ENCODE data around the gene TEX44. TPM values are rescaled to one million over a fixed set of nuclear protein-coding genes. Genes with fewer than 3 reads are reported as not detected.

The TEX44 gene
- total and polyA plus RNA-seq, 9 of the 15 experiments (the other 6 are each of a cell fraction or from before 2014, with no cell fraction given), result not detected

- ATAC-seq (no peak), DNase-seq (ENCODE audit: extremely low read depth in 1 of 4, low spot score in 3 of 4) (no peak), FAIRE-seq (no peak)
- peaks cover 0 to 4% of the 10 kb centered on the region in 2 experiments; a peak in 2 of 5 replicates for H3K27me3 ChIP-seq (ENCODE audit: control insufficient read depth in 2 of 2, insufficient read depth in 2 of 2, low read length in 2 of 2)
- no peak for TF ChIP-seq E2F4 (CRISPR knock-in tag; IDR thresholded peaks at IDR 0.05; ENCODE audit: low read depth)
- no peak for TF ChIP-seq ZBTB17 (CRISPR knock-in tag; IDR thresholded peaks at IDR 0.05)
- TF ChIP-seq RCOR1 (IDR thresholded peaks at IDR 0.05; ENCODE audit: borderline replicate concordance in 1 of 2, low read depth in 2 of 2, low read length in 2 of 2), result no peak
- TF ChIP-seq ZNF766 (CRISPR knock-in tag; conservative IDR thresholded peaks at IDR 0.05), result no peak
- no peak for TF ChIP-seq IRF1 (CRISPR knock-in tag; IDR thresholded peaks at IDR 0.05; ENCODE audit: borderline replicate concordance)
- ChIA-PET POLR2A (no interaction called here), CTCF (ENCODE audit: low intra/inter-chr PET ratio) (no interaction called here)
- H3K4me3 ChIP-seq, result no peak overlapping the region
- H4K20me1 ChIP-seq (replicated peaks; ENCODE audit: control insufficient read depth, insufficient read depth, low read length), result no peaks in the 10 kb centered on the region
- no TSS peak for BruUV-seq (replicated peaks)
- WGBS (ENCODE audit: insufficient coverage, low coverage, missing lambda C conversion rate), result 79% methylated on average over 17 of the region's 31 CpGs
- H3K9me3 ChIP-seq (replicated peaks; ENCODE audit: control insufficient read depth, insufficient read depth, low read depth, low read length), result no peaks in the 10 kb centered on the region
- no peak overlapping the region for H2AFZ ChIP-seq (ENCODE audit: low read depth, low read length)
- in situ Hi-C loops (cut with MboI) (no loop called here), intact Hi-C loops (cut with micrococcal nuclease) (no loop called here)
- H3K9me1 ChIP-seq (ENCODE audit: control insufficient read depth, insufficient read depth, low read length), result no peaks in the 10 kb centered on the region
- H3K79me2 ChIP-seq (ENCODE audit: control insufficient read depth, insufficient read depth, low read length), result no peaks in the 10 kb centered on the region
- no peak overlapping the region for H3K4me2 ChIP-seq (ENCODE audit: insufficient read depth, low read length)
- H3K9ac ChIP-seq (ENCODE audit: insufficient read depth in 1 of 2, low read depth in 2 of 2, low read length in 2 of 2), result no peak overlapping the region; a peak in 1 of 4 replicates
- peaks cover 17 to 36% of the 10 kb centered on the region in 2 experiments; a peak in 4 of 5 replicates for H3K4me1 ChIP-seq (replicated peaks in 1 of 2; ENCODE audit: control insufficient read depth in 2 of 2, insufficient read depth in 2 of 2, low read length in 2 of 2)
- H3K27ac ChIP-seq (ENCODE audit: extremely low read depth, low read depth, low read length), result no peak overlapping the region
- no peaks in the 10 kb centered on the region for H3K36me3 ChIP-seq (ENCODE audit: control insufficient read depth, insufficient read depth, low read length)
Observed at GRCh38 chr2:231615058-231615671, 22.5 kb downstream of the TEX44 start.
